SK-N-SH (cell line): ENCODE results near the gene TRPT1. TPM values are rescaled to one million over a fixed set of nuclear protein-coding genes. Genes with fewer than 3 reads are reported as not detected.

Source experiments
- CTCF ChIA-PET: fragments of 300-600, 350-600 bp; formaldehyde crosslinking; extraction: SDS; loops from one replicate; lab custom pipeline; 2021; lab: Yijun Ruan, JAX
- POLR2A ChIA-PET: fragments of 350-600 bp; sonication (Branson Sonifier 250); formaldehyde crosslinking; extraction: SDS; loops from one replicate; lab custom pipeline; 2020; ENCODE audit warnings: antibody characterized with exemption, inconsistent platforms; lab: Yijun Ruan, JAX
- DNase-seq: peaks from one replicate; pipeline ENCODE4 v3.0.0; 2012
- H2AFZ ChIP-seq: fragments of 200-600 bp; sonication (generic); 2 replicates; pipeline ENCODE4 v1.8.1; 2016; ENCODE audit warnings: antibody characterized with exemption, mild to moderate bottlenecking, low read depth
- H3F3A ChIP-seq: fragments of 200-600 bp; sonication (generic); replicated peaks from 2 replicates; pipeline ENCODE3; 2016; ENCODE audit warnings: antibody characterized with exemption, mild to moderate bottlenecking; ENCODE audit not compliant: insufficient read depth
- H3K27ac ChIP-seq, 2 experiments: fragments of 200-500 bp in 1 of 2; fragments of 200-600 bp in 1 of 2; sonication (Bioruptor generic) in 1 of 2; sonication (generic), shearing (Covaris generic) in 1 of 2; 2 replicates each; pipeline versions ENCODE4 v1.5.1 to v1.6.1; 2014 to 2016; ENCODE audit warnings: low read depth in 2 of 2, inconsistent platforms in 1 of 2, low read length in 1 of 2, mild to moderate bottlenecking in 1 of 2, mixed read lengths in 1 of 2
- H3K27me3 ChIP-seq: fragments of 200-600 bp; sonication (generic), shearing (Covaris generic); 2 replicates; pipeline ENCODE4 v1.6.1; 2016; ENCODE audit warnings: mixed run types; ENCODE audit not compliant: insufficient read depth
- H3K36me3 ChIP-seq, 2 experiments: fragments of 200-500 bp in 1 of 2; fragments of 200-600 bp in 1 of 2; sonication (Bioruptor generic) in 1 of 2; sonication (generic) in 1 of 2; replicated peaks in 1 of 2; 2 replicates each; pipeline versions ENCODE3 to v1.5.1; 2014 to 2016; ENCODE audit warnings: low read length in 1 of 2, mild to moderate bottlenecking in 1 of 2; ENCODE audit not compliant: insufficient read depth in 2 of 2, control insufficient read depth in 1 of 2
- H3K4me1 ChIP-seq, 2 experiments: fragments of 200-500 bp in 1 of 2; fragments of 200-600 bp in 1 of 2; sonication (Bioruptor generic) in 1 of 2; sonication (generic), shearing (Covaris generic) in 1 of 2; 2 replicates each; pipeline versions ENCODE4 v1.5.1 to v1.6.1; 2014 to 2016; ENCODE audit warnings: low read depth in 1 of 2, low read length in 1 of 2, mixed run types in 1 of 2; ENCODE audit not compliant: insufficient read depth in 2 of 2, control insufficient read depth in 1 of 2
- H3K4me2 ChIP-seq: fragments of 200-600 bp; sonication (generic), shearing (Covaris generic); 2 replicates; pipeline ENCODE4 v1.6.1; 2017; ENCODE audit warnings: mixed run types
- H3K4me3 ChIP-seq, 2 experiments: fragments of 200-500 bp in 1 of 2; fragments of 200-600 bp in 1 of 2; sonication (Bioruptor generic) in 1 of 2; sonication (generic), shearing (Covaris generic) in 1 of 2; 2 replicates each; pipeline versions ENCODE4 v1.5.1 to v1.8.1; 2014 to 2016; ENCODE audit warnings: low read depth in 2 of 2, inconsistent platforms in 1 of 2, low read length in 1 of 2, mild to moderate bottlenecking in 1 of 2, mixed read lengths in 1 of 2, moderate library complexity in 1 of 2
- H3K79me2 ChIP-seq: fragments of 200-600 bp; sonication (generic); 2 replicates; pipeline ENCODE4 v1.8.1; 2017; ENCODE audit warnings: mild to moderate bottlenecking; ENCODE audit not compliant: insufficient read depth
- H3K9ac ChIP-seq: fragments of 200-600 bp; sonication (generic); 2 replicates; pipeline ENCODE4 v1.6.1; 2017; ENCODE audit warnings: mixed run types
- H3K9me2 ChIP-seq: fragments of 200-600 bp; sonication (generic); 2 replicates; pipeline ENCODE4 v1.6.1; 2017; ENCODE audit warnings: mixed run types
- H3K9me3 ChIP-seq: fragments of 200-600 bp; sonication (generic); 2 replicates; pipeline ENCODE4 v1.6.1; 2017; ENCODE audit warnings: mixed run types, mild to moderate bottlenecking, moderate library complexity
- H4K20me1 ChIP-seq: fragments of 200-600 bp; sonication (generic); 2 replicates; pipeline ENCODE4 v1.6.1; 2017; ENCODE audit warnings: mild to moderate bottlenecking, mixed run types; ENCODE audit not compliant: insufficient read depth
- CHD2 ChIP-seq: fragments of 150-350 bp; IDR thresholded peaks from 2 replicates; pipeline ENCODE4 v1.6.1; 2018; ENCODE audit warnings: low read length; ENCODE audit not compliant: partially characterized antibody
- GABPA ChIP-seq: IDR thresholded peaks from 2 replicates; pipeline ENCODE4 v1.4.0; 2012; ENCODE audit warnings: low read depth, mild to moderate bottlenecking
- MEF2A ChIP-seq: IDR thresholded peaks from 2 replicates; pipeline ENCODE4 v1.4.0; 2012; ENCODE audit warnings: low read depth, borderline replicate concordance
- NRF1 ChIP-seq: IDR thresholded peaks from 2 replicates; pipeline ENCODE4 v1.6.1; 2012; ENCODE audit warnings: low read depth, mild to moderate bottlenecking, low read length
- POLR2AphosphoS5 ChIP-seq: IDR thresholded peaks from 2 replicates; pipeline ENCODE4 v1.6.1; 2012; ENCODE audit warnings: low read depth, low read length
- RCOR1 ChIP-seq: fragments of 150-350 bp; IDR thresholded peaks from 2 replicates; pipeline ENCODE4 v1.6.1; 2017; ENCODE audit warnings: antibody characterized with exemption, low read length
- RFX5 ChIP-seq: IDR thresholded peaks from 2 replicates; pipeline ENCODE4 v1.6.1; 2012; ENCODE audit warnings: mild to moderate bottlenecking, improper control_type of control experiment, low read length
- SIN3A ChIP-seq: IDR thresholded peaks from 2 replicates; pipeline ENCODE4 v1.6.1; 2012; ENCODE audit warnings: low read depth, mild to moderate bottlenecking, low read length, moderate library complexity, borderline replicate concordance
- TCF12 ChIP-seq: IDR thresholded peaks from 2 replicates; pipeline ENCODE4 v1.4.0; 2012
- WGBS: methylation state at CpG from one replicate; pipeline ENCODE4 v1.1.6; 2017; ENCODE audit warnings: low lambda C conversion rate; 5-methylcytosine and 5-hydroxymethylcytosine counted together
- polyA plus RNA-seq, 3 experiments: library from polyadenylated mRNA; depleted of rRNA; stranded (reverse); fragments of >200 nt; gene quantifications; 2 replicates each; pipeline ENCODE4 v1.2.3, GENCODE V29; 2012
- TF ChIP-seq, protein P1 (sequence below): IDR thresholded peaks from 2 replicates; pipeline ENCODE4 v1.4.0; 2012; ENCODE audit warnings: low read depth, borderline replicate concordance
- TF ChIP-seq, protein P2 (sequence below): IDR thresholded peaks from 2 replicates; pipeline ENCODE4; 2012
- TF ChIP-seq, protein P3 (sequence below): fragments of 200-600 bp; sonication (generic); IDR thresholded peaks from 2 replicates; pipeline ENCODE4 v1.6.1; 2017; ENCODE audit warnings: antibody characterized with exemption, mild to moderate bottlenecking, moderate library complexity
- TF ChIP-seq, protein P4 (sequence below): IDR thresholded peaks from 2 replicates; pipeline ENCODE4 v1.4.0; 2012; ENCODE audit warnings: low read depth

TRPT1 gene
- polyA plus RNA-seq, 1 of the 3 experiments (the other 2 are of a cell fraction): 62.4 TPM

DNA sequence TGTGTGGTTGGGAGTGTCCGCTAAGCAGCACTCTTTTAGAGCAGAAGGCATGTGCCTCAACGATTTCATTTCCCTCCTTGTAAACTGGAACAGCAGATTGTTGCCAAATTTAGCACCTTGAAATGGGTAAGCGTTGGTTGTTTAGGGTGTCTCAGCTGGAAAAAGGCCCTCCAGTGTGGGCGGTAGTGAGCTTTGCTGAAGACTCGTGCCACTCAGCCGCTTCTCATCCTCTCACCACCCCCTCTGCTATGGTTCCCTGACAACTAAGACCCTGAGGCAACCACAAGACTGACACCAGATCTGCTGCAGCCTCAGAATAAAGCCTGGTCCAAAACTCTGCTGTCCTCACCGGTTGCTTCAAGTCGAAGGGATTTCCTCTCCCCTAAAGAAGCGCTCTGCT, 29.4 kb downstream of the TRPT1 start:
- POLR2A ChIA-PET: interaction anchor here (1.6 kb wide), 1 partner anchor 10 kb away, joined by 3 read pairs; the partner anchor contains the start of gene FERMT3

DNA sequence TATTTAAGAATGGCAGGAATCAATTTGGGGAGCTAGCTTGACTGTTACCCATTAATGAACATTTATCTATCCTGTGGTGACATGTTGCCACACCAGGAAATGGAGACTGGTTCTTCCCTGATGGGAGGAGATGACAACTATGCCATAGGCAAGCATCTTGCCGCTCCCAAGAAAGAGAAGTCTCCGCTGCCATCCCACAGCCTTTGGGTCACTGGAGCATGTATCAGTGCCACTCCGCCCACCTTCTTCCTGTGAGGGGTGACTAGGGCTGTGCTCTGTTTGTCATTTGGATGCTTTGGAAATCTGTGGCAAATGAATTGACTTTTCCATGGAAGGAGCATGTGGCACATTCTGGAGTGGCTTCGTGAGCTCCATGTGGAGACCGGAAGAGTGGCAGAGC, 33.6 kb downstream of the TRPT1 start:
- H4K20me1 ChIP-seq: peaks cover 43% of the 10 kb centered on the region
- H3K79me2 ChIP-seq: peaks cover 13% of the 10 kb centered on the region
- no peaks in the 10 kb centered on the region for H3K9me3 ChIP-seq
- 97% methylated on average over 5 of the region's 5 CpGs for WGBS
- CTCF ChIA-PET: interaction anchor here (0.7 to 2.4 kb wide), 2 partner anchors 12 to 55 kb away, joined by 3 to 7 read pairs; partner anchors contain the start of gene PPP1R14B
- no peaks in the 10 kb centered on the region for H3K27me3 ChIP-seq
- no peak overlapping the region for H2AFZ ChIP-seq
- peaks cover 48 to 54% of the 10 kb centered on the region in 2 experiments for H3K36me3 ChIP-seq
- no peak for DNase-seq
- no peaks in the 10 kb centered on the region for H3K9me2 ChIP-seq
- POLR2A ChIA-PET: interaction anchor here (0.9 kb wide), 1 partner anchor 9 kb away, joined by 3 read pairs; no protein-coding TSS in a partner anchor
- H3K27ac ChIP-seq: no peak overlapping the region
- TF ChIP-seq GABPA: no peak
- no peak for TF ChIP-seq POLR2AphosphoS5
- TF ChIP-seq RFX5: no peak
- no peak for TF ChIP-seq RCOR1
- no peak for TF ChIP-seq CHD2
- TF ChIP-seq MEF2A: no peak
- no peak overlapping the region for H3K9ac ChIP-seq
- peaks cover 10% of the 10 kb centered on the region for H3F3A ChIP-seq
- H3K4me2 ChIP-seq: no peak overlapping the region
- H3K4me3 ChIP-seq: no peak overlapping the region
- no peaks in the 10 kb centered on the region for H3K4me1 ChIP-seq

More for the DNA sequence above, 29.4 kb downstream of the TRPT1 start:
- WGBS: 93% methylated on average over 9 of the region's 9 CpGs
- H3K9ac ChIP-seq: no peak overlapping the region
- no peaks in the 10 kb centered on the region for H3K27me3 ChIP-seq
- H3K4me1 ChIP-seq: no peaks in the 10 kb centered on the region
- no peak overlapping the region for H3K27ac ChIP-seq
- peaks cover 16% of the 10 kb centered on the region for H4K20me1 ChIP-seq
- H3K9me3 ChIP-seq: no peaks in the 10 kb centered on the region
- peaks cover 13% of the 10 kb centered on the region for H3K79me2 ChIP-seq
- TF ChIP-seq NRF1 (no peak), RFX5 (no peak), TCF12 (no peak), SIN3A (no peak)
- TF ChIP-seq, protein P1, sequence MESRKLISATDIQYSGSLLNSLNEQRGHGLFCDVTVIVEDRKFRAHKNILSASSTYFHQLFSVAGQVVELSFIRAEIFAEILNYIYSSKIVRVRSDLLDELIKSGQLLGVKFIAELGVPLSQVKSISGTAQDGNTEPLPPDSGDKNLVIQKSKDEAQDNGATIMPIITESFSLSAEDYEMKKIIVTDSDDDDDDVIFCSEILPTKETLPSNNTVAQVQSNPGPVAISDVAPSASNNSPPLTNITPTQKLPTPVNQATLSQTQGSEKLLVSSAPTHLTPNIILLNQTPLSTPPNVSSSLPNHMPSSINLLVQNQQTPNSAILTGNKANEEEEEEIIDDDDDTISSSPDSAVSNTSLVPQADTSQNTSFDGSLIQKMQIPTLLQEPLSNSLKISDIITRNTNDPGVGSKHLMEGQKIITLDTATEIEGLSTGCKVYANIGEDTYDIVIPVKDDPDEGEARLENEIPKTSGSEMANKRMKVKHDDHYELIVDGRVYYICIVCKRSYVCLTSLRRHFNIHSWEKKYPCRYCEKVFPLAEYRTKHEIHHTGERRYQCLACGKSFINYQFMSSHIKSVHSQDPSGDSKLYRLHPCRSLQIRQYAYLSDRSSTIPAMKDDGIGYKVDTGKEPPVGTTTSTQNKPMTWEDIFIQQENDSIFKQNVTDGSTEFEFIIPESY: no peak
- TF ChIP-seq, protein P2, sequence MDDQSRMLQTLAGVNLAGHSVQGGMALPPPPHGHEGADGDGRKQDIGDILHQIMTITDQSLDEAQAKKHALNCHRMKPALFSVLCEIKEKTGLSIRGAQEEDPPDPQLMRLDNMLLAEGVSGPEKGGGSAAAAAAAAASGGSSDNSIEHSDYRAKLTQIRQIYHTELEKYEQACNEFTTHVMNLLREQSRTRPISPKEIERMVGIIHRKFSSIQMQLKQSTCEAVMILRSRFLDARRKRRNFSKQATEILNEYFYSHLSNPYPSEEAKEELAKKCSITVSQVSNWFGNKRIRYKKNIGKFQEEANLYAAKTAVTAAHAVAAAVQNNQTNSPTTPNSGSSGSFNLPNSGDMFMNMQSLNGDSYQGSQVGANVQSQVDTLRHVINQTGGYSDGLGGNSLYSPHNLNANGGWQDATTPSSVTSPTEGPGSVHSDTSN: no peak
- TF ChIP-seq, protein P3, sequence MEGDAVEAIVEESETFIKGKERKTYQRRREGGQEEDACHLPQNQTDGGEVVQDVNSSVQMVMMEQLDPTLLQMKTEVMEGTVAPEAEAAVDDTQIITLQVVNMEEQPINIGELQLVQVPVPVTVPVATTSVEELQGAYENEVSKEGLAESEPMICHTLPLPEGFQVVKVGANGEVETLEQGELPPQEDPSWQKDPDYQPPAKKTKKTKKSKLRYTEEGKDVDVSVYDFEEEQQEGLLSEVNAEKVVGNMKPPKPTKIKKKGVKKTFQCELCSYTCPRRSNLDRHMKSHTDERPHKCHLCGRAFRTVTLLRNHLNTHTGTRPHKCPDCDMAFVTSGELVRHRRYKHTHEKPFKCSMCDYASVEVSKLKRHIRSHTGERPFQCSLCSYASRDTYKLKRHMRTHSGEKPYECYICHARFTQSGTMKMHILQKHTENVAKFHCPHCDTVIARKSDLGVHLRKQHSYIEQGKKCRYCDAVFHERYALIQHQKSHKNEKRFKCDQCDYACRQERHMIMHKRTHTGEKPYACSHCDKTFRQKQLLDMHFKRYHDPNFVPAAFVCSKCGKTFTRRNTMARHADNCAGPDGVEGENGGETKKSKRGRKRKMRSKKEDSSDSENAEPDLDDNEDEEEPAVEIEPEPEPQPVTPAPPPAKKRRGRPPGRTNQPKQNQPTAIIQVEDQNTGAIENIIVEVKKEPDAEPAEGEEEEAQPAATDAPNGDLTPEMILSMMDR: no peak
- TF ChIP-seq, protein P4, sequence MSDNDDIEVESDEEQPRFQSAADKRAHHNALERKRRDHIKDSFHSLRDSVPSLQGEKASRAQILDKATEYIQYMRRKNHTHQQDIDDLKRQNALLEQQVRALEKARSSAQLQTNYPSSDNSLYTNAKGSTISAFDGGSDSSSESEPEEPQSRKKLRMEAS: no peak
- peaks cover 65 to 80% of the 10 kb centered on the region in 2 experiments for H3K36me3 ChIP-seq
- no peak for DNase-seq
- H3K9me2 ChIP-seq: no peaks in the 10 kb centered on the region
- peaks cover 17% of the 10 kb centered on the region for H3F3A ChIP-seq
- H2AFZ ChIP-seq: no peak overlapping the region
- no peak overlapping the region for H3K4me3 ChIP-seq
- CTCF ChIA-PET: interaction anchor here (2.2 to 2.3 kb wide), 2 partner anchors 8 to 11 kb away, joined by 5 to 12 read pairs; partner anchors contain the start of gene STIP1
- H3K4me2 ChIP-seq: no peak overlapping the region
